GM20431 (cell line): ENCODE measurements around the gene CIDEC.
"Not testable (repeated sequence)": the region's sequence is repeated elsewhere in the genome, so short reads cannot be mapped to it uniquely, and the experiment has no call there.

Experiments used
- in situ Hi-C: fragments of 300-500 bp; cut with MseI, MboI; formaldehyde crosslinking; loops from one replicate; pipeline ENCODE4 v1.15.0; 2020; ENCODE audit warnings: low sequenced_read_pairs; ENCODE audit not compliant: unreplicated experiment

Gene CIDEC

GRCh38 chr3:9902372-9903237 is 22.6 kb upstream of the CIDEC start, which contains the start of gene IL17RE:
IL17RE (plus strand) TSS chr3:9902848; CDS start chr3:9902933, 85 bp downstream.
- in situ Hi-C loops = no loop called here

GRCh38 chr3:9901967-9902366 is 21.9 kb upstream of the CIDEC start:
- in situ Hi-C loops = no loop called here

- in situ Hi-C loops = not testable (repeated sequence)
Measured at GRCh38 chr3:9900965-9901415, 20.9 kb upstream of the CIDEC start.

- in situ Hi-C loops = no loop called here
Measured at GRCh38 chr3:9899289-9899791, 19.3 kb upstream of the CIDEC start.

- in situ Hi-C loops = no loop called here
Measured at GRCh38 chr3:9898467-9899241, 18.6 kb upstream of the CIDEC start.

- in situ Hi-C loops = no loop called here
Measured at GRCh38 chr3:9897408-9898372, 17.6 kb upstream of the CIDEC start.

GRCh38 chr3:9896755-9897407 is 16.8 kb upstream of the CIDEC start:
- in situ Hi-C loops = not testable (repeated sequence)

- in situ Hi-C loops = not testable (repeated sequence)
Measured at GRCh38 chr3:9895715-9896114, 15.7 kb upstream of the CIDEC start.

GRCh38 chr3:9893739-9894138 is 13.7 kb upstream of the CIDEC start:
- in situ Hi-C loops = no loop called here

GRCh38 chr3:9891072-9891622 is 11.1 kb upstream of the CIDEC start:
- in situ Hi-C loops = no loop called here

- in situ Hi-C loops = no loop called here
Measured at GRCh38 chr3:9890249-9891071, 10.4 kb upstream of the CIDEC start, which contains the start of gene JAGN1. JAGN1 (plus strand) TSS chr3:9890610; CDS start chr3:9890723, 113 bp downstream.

- in situ Hi-C loops = no loop called here
Measured at GRCh38 chr3:9889405-9889804, 9.4 kb upstream of the CIDEC start.

- in situ Hi-C loops = no loop called here
Measured at GRCh38 chr3:9888540-9888939, 8.5 kb upstream of the CIDEC start.

- in situ Hi-C loops = no loop called here
Measured at GRCh38 chr3:9887480-9887879, 7.4 kb upstream of the CIDEC start.

GRCh38 chr3:9886328-9886727 is 6.3 kb upstream of the CIDEC start:
- in situ Hi-C loops = no loop called here

- in situ Hi-C loops = no loop called here
Measured at GRCh38 chr3:9884555-9885165, 4.6 kb upstream of the CIDEC start.

- in situ Hi-C loops = no loop called here
Measured at GRCh38 chr3:9883706-9884554, 3.9 kb upstream of the CIDEC start.
